Measurements from ENCODE around the gene MIDN. TPM values are rescaled to one million over a fixed set of nuclear protein-coding genes. Genes with fewer than 3 reads are reported as not detected.
A peak's percentile ranks its signal among the peaks of the same experiment; 100 is the strongest.

MIDN gene
- total RNA-seq, 2 experiments from 2014 or later, result 75.2 to 80.7 TPM

DNA sequence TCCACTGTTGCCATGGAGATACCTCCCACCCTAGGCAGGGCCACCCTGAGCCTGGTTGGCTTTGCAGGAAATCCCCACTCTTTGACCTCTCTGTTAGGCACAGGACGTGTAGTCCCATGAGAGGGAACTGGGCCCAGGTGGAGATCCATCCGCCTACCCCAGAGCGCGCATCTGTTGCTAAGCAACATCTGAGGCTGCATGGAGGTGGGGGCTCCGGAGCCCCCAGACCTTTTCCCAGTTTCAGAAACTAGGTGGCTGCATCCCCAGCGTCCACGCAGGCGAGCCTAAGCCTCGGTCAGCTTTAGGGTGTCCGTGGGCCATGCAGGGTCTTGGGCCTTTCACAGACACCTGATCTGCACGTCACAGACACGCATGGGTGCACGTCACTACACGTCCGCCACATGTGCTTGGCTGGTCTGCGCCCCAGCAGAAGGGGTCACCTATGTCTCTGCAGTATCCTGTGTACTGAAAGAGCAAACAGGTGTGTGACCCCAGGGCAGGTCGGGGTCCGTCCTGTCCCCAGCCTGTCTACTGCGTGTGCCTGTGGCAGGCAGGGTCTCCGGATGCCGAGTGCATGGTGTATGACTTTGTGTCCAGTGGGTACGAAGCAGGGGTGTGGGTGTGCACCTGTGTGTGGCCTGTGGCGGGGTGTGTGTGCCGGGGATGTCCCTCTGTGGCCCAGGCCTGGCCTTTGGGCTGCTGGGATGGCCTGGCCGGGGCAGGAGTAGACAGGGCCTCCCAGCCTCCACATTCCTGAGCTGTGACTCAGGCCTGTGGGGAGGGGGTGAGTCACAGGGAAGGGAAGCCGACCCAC is 16.6 kb downstream of the MIDN start:
- H3K4me1 Mint-ChIP-seq, result peaks cover 28% of the 10 kb centered on the region
- H3K9me3 Mint-ChIP-seq, result no peaks in the 10 kb centered on the region
- POLR2A ChIA-PET, result interaction anchor here (1.7 to 6.8 kb wide), 5 partner anchors 10 to 21 kb away, joined by 4 to 385 read pairs (median 10); partner anchors contain the start of genes ATP5F1D and MIDN
- H3K36me3 Mint-ChIP-seq, result peaks cover 7% of the 10 kb centered on the region
- DNase-seq, result no peak
- no peak for ATAC-seq (ENCODE audit: low read depth)
- H3K27ac Mint-ChIP-seq, result peak overlapping the region; percentile 81
- H3K27me3 Mint-ChIP-seq, result no peaks in the 10 kb centered on the region
- peak overlapping the region; percentile 71 for H3K4me3 Mint-ChIP-seq

DNA sequence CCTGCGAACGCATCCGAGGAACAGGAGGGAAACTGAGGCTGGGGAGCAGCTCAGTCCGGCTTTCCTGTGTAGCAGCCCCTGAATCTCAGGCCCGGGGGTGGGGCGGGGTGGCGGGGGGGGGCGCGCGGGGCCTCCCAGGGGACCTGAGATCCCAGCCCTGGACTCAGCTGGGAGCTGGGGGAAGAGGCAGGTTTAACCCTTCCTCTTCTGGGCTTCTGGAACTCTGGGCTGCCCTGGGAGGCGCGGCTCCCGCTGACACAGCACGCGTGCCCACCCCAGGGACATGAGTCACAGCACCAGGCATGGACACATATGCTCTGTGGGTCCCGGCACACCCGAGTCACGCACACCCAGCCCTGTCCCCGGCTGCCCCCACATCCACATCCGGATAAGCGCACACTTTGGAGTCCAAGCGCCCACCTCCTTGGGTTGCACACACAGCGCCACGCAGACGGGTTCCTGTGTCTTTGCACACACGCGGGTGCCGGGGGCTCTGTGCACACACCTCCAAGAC is 17.3 kb downstream of the MIDN start:
- peak overlapping the region; percentile 81 for H3K27ac Mint-ChIP-seq
- H3K4me3 Mint-ChIP-seq, result peak overlapping the region; percentile 71
- peaks cover 33% of the 10 kb centered on the region for H3K4me1 Mint-ChIP-seq
- DNase-seq, result peak; percentile 71
- POLR2A ChIA-PET, result interaction anchor here (0.9 to 6.8 kb wide), 10 partner anchors 10 to 191 kb away, joined by 3 to 385 read pairs (median 7); partner anchors contain the start of genes ATP5F1D, FAM174C, GPX4 and MIDN
- H3K36me3 Mint-ChIP-seq, result peaks cover 13% of the 10 kb centered on the region
- no peaks in the 10 kb centered on the region for H3K27me3 Mint-ChIP-seq
- H3K9me3 Mint-ChIP-seq, result no peaks in the 10 kb centered on the region
- peak; percentile 9 for ATAC-seq (ENCODE audit: low read depth)

DNA sequence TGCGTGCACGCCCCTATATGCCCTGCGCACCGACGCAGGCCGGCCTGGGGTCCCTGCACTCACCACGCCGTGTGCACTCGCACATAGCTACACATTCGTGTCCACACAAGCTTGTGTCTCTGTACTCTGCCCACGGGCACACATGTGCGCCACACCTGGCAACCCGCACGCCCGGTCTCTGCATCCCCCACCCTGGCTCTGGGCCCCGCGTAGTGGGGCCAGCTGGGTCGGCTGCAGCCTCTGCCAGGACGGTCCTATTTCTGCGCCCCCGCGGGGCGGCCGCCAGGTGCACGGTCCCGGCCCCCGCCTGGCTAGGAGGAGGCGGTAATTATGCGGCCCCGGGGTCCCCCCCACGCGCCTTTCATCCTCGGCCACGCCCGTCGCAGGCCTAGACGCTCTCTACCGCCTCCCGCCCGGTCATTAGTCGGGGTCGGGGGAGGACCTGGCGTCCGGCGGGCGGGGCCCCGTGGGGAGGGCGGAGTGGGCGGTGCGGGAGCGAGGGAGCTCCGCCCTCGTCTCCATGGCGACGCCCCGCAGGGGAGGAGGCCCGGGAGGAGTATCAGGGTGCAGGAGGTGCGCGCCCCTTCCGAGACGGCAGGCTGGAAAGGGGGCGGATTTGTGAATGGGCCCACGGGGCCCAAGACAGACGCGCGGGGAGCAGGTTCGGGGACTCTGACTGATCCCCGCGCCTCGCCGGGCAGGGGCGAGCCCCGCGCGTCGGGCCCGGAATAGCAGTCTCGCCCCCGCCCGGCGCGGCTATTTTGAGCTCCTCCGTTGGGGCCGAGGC is 17.9 kb downstream of the MIDN start:
- POLR2A ChIA-PET, result interaction anchor here (0.9 to 6.8 kb wide), 10 partner anchors 9 to 192 kb away, joined by 3 to 385 read pairs (median 8); partner anchors contain the start of genes ATP5F1D, FAM174C, GPX4 and MIDN
- peaks cover 39% of the 10 kb centered on the region for H3K4me1 Mint-ChIP-seq
- peak overlapping the region; percentile 69 for H3K4me3 Mint-ChIP-seq
- DNase-seq (peak; percentile 98), ATAC-seq (ENCODE audit: low read depth) (peak; percentile 25)
- H3K27ac Mint-ChIP-seq, result peak overlapping the region; percentile 78
- H3K36me3 Mint-ChIP-seq, result peaks cover 18% of the 10 kb centered on the region
- no peaks in the 10 kb centered on the region for H3K9me3 Mint-ChIP-seq
- no peaks in the 10 kb centered on the region for H3K27me3 Mint-ChIP-seq

DNA sequence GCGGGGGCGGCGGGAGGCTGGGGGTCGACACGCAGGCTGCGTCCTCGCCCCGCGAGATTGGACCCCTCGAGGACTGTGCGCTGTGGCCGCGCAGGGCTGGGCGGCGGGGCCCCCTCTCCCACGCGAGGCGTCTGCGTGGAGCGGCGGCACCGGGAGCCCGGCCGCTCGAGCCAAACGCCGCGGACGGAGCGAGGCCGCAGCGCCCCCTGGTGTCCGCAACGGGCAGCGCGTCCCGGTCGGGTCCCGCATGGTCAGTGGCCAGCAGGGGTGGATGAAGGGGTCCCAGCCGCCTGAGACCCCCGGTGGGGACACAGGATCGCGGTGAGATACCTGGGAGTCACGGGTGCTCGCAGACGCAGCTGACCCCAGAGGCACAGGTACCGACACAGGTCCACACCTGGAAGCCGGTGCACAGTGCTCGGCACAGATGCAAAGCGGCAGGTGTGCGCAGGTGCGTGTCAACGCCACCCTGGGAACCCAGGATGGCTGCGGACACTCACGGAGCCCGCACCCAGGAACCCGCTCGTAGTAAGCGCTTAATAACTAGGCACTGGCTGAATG is 18.6 kb downstream of the MIDN start:
- Mint-ChIP-seq H3K27me3 (no peaks in the 10 kb centered on the region), H3K27ac (peak overlapping the region; percentile 56), H3K4me1 (peaks cover 39% of the 10 kb centered on the region), H3K4me3 (peak overlapping the region; percentile 69), H3K36me3 (peaks cover 22% of the 10 kb centered on the region), H3K9me3 (no peaks in the 10 kb centered on the region)
- ATAC-seq (ENCODE audit: low read depth) (peak; percentile 5), DNase-seq (peak; percentile 91)
- POLR2A ChIA-PET, result interaction anchor here (1.2 to 6.8 kb wide), 7 partner anchors 9 to 163 kb away, joined by 4 to 385 read pairs (median 11); partner anchors contain the start of genes ATP5F1D, FAM174C, GPX4 and MIDN

DNA sequence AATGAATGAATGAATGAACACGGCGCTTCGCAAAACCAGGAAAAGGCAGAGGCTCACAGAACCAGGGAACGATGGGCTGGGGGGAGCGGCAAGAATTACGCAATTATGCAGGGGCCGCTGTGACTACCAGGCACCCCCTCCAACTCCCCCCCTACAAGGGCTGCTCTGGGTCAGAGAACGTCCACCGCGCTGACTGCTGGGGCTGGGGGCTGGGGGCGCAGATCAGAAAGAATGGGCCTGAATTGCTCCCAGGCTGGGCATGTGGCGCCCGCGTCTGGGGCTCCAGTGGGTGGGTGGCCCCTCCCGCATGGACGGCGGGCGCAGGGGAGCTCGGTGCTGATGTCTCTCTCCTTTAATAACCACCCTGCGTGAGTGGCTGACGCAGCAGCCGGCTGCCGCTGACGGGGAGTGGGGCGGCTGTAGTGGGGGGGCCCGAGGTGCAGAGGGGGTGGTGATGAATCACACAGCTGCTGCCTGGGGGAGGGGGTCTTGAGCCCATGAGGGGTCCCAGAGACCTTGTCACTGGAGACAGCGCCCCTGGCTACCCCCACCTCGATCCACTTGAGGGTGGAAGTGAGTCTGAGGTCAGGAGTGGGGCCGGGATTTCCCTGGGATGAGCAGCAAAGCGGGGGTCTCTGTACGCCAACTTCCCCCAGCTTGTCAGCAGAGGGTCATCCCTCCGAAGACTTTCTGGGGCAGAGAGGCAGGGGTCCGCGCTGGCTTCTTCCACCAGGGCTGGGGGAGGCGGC is 19.3 kb downstream of the MIDN start:
- H3K4me1 Mint-ChIP-seq, result peaks cover 43% of the 10 kb centered on the region
- DNase-seq (peak; percentile 43), ATAC-seq (ENCODE audit: low read depth) (no peak)
- no peaks in the 10 kb centered on the region for H3K27me3 Mint-ChIP-seq
- H3K9me3 Mint-ChIP-seq, result no peaks in the 10 kb centered on the region
- H3K4me3 Mint-ChIP-seq, result peak overlapping the region; percentile 45
- peak overlapping the region; percentile 56 for H3K27ac Mint-ChIP-seq
- H3K36me3 Mint-ChIP-seq, result peaks cover 26% of the 10 kb centered on the region
- POLR2A ChIA-PET, result interaction anchor here (2.2 to 6.8 kb wide), 4 partner anchors 8 to 24 kb away, joined by 8 to 385 read pairs (median 31); partner anchors contain the start of genes ATP5F1D and FAM174C

DNA sequence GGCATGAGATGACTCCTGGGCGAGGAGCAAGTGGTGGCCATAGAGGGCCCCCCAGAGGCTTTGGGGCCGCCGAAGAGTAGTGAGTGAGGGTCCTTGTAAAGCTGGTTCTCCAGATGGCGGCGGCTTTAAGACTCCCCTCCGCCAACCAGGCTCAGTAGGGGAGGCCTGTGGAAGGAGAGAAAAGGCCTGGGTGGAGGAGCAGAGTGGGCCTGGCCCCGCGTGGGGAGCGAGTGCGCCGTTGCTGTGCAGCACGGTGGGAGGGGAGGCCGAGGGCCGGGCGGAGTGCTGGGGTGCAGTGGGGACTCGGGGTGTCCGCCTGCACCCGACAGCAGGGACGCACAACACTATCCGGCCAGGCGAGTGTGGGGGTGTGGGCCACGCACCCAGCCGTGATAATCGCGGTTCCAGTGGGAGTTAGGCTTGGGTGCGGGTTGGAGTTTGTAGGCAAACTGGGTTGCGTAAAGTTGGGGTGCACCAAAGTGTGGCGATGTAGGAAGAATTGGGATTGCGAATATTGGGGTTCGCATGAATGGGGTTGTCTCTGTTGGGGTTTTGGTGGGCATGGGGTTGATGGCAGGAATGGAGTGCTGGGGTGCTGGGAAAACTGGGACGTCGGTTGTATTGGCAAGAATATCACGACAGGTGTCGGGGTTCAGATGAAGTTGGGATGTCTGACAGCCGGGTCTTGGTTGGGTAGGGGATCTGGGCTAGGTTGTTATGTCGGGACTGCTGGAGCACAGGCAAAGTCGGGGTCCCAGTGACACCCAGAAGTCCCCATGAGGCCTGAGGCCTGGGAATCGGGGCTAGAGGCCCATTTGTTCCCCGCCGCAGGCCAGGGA is 20.1 kb downstream of the MIDN start:
- ATAC-seq (ENCODE audit: low read depth) (no peak), DNase-seq (peak; percentile 43)
- H3K9me3 Mint-ChIP-seq, result no peaks in the 10 kb centered on the region
- POLR2A ChIA-PET, result interaction anchor here (0.5 to 6.8 kb wide), 49 partner anchors 9 to 1911 kb away, joined by 3 to 385 read pairs (median 5); partner anchors contain the start of genes ABCA7, ARHGAP45, ATP5F1D and CNN2
- no peaks in the 10 kb centered on the region for H3K27me3 Mint-ChIP-seq
- peaks cover 46% of the 10 kb centered on the region for H3K4me1 Mint-ChIP-seq
- H3K36me3 Mint-ChIP-seq, result peaks cover 30% of the 10 kb centered on the region
- peak overlapping the region; percentile 87 for H3K27ac Mint-ChIP-seq
- peak overlapping the region; percentile 76 for H3K4me3 Mint-ChIP-seq

DNA sequence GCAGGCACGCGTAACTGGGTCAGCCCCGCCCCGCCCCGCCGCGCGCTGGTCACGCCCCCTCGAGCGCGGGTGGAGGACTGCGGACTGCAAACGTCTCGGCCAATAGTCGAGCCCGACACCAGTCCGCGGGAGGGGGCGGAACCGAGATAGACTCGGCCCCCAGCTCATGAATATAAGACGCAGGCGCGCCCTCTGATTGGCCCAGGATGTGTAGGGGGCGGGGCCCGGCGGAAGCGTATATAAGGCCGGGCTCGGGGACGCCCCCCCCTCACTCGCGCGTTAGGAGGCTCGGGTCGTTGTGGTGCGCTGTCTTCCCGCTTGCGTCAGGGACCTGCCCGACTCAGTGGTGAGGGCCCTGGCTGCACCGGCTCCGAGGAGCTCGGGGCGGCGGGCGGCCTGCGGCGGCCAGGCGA is 20.7 kb downstream of the MIDN start, which contains the start of gene CIRBP:
CIRBP (plus strand) TSS at position 268 of the 413 bp plus-strand sequence. CDS start 1,602 bp downstream, outside the sequence.
- Mint-ChIP-seq H3K27me3 (no peaks in the 10 kb centered on the region), H3K27ac (peak within 1 kb of the TSS; percentile 88), H3K4me3 (peak within 1 kb of the TSS; percentile 94), H3K4me1 (peaks cover 51% of the 10 kb centered on the region), H3K36me3 (peaks cover 36% of the 10 kb centered on the region), H3K9me3 (no peaks in the 10 kb centered on the region)
- POLR2A ChIA-PET, result interaction anchor here (0.5 to 6.8 kb wide), 52 partner anchors 8 to 1911 kb away, joined by 3 to 385 read pairs (median 4); partner anchors contain the start of genes ABCA7, ARHGAP45, ATP5F1D and CNN2
- peak; percentile 77 for ATAC-seq (ENCODE audit: low read depth)
- peak; percentile 99 for DNase-seq

DNA sequence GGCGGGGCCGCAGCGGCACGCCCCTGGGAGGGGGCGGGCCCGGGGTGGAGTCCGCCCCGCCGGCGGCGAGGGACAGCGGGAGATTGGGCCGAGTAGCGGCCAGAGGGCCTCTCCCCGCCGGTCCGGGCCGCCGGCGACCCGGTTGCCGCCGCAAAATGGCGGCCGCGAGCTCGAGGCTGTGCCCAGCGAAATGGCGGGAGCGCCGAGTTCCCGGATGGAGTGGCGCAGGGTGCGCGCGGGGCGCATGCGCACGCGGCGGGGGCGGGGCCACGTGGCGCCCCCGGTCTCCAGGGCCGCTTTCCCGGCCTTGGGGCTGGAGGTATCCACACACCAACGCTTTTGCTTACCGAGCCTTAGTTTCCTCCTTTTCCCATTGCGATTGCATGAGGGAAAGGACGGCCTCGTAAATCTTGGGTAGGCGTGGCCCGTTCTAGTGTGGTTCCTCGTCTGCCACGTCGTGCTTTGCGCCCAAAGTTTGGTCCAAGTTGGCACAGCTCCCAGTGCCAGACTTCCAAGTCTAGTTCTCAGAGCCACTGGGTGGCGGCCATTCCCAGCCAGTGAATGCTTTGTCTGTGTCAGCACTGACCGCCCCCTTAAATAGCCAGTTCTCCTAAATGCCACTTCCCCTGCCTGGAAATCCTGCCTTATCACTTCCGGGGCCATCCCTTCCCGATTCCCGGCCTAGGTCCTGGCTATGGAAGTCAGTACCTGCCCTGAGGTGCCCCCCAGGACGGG is 21.3 kb downstream of the MIDN start:
- POLR2A ChIA-PET, result interaction anchor here (0.6 to 6.8 kb wide), 40 partner anchors 8 to 1346 kb away, joined by 3 to 385 read pairs (median 5); partner anchors contain the start of genes ABCA7, ARHGAP45, ATP5F1D and CNN2
- H3K4me3 Mint-ChIP-seq, result peak overlapping the region; percentile 94
- ATAC-seq (ENCODE audit: low read depth) (peak; percentile 33), DNase-seq (peak; percentile 95)
- H3K4me1 Mint-ChIP-seq, result peaks cover 51% of the 10 kb centered on the region
- H3K9me3 Mint-ChIP-seq, result no peaks in the 10 kb centered on the region
- peak overlapping the region; percentile 88 for H3K27ac Mint-ChIP-seq
- peaks cover 36% of the 10 kb centered on the region for H3K36me3 Mint-ChIP-seq
- H3K27me3 Mint-ChIP-seq, result no peaks in the 10 kb centered on the region

DNA sequence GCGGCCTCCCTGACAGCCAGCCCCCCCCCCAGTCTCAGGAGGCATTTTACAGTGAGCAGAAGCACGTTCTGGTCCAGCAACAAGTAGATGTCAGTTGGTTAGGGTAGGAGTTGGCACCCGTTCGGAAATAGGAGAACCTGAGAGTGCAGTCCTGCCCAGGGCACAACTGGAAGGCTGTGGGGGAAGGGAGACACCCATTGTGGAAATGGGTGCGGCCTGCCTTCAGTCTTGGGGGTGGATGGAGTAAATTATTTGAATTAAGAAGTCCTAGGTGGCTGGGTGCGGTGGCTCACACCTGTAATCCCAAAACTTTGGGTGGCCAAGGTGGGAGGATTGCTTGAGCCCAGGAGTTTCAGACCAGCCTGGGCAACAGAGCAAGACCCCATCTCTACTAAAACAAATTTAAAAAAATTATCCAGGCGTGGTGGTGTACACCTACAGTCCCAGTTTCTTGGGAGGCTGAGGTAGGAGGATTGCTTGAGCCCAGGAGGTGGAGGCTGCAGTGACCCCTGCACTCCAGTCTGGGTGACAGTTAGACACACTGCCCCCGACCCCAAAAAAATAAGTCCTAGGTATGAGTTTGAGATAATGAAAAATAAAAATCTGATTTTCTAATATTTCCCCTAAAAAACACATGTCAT is 21.9 kb downstream of the MIDN start:
- Mint-ChIP-seq H3K4me1 (peaks cover 47% of the 10 kb centered on the region), H3K4me3 (peak overlapping the region; percentile 94), H3K27ac (peak overlapping the region; percentile 88), H3K27me3 (no peaks in the 10 kb centered on the region), H3K9me3 (no peaks in the 10 kb centered on the region), H3K36me3 (peaks cover 36% of the 10 kb centered on the region)
- POLR2A ChIA-PET, result interaction anchor here (1.3 to 6.8 kb wide), 6 partner anchors 16 to 336 kb away, joined by 5 to 385 read pairs (median 10); partner anchors contain the start of genes ABCA7 and ATP5F1D
- ATAC-seq (ENCODE audit: low read depth), result no peak
- no peak for DNase-seq

DNA sequence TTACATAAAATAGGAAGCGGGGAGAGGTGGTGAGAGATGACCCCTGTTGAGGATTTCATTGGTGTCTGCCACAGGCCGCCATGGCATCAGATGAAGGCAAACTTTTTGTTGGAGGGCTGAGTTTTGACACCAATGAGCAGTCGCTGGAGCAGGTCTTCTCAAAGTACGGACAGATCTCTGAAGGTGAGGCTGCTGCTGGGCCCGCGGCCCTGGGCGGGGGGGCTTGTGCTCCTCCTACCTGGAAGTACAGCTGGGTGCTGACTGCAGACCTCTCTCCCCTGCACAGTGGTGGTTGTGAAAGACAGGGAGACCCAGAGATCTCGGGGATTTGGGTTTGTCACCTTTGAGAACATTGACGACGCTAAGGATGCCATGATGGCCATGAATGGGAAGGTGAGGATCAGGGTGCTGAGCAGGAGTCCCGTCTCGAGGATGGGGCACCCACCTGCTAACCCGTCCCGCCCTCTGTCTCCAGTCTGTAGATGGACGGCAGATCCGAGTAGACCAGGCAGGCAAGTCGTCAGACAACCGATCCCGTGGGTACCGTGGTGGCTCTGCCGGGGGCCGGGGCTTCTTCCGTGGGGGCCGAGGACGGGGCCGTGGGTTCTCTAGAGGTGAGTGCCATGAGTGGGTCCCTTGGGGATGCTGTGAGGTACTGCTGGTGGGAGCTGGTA is 22.6 kb downstream of the MIDN start:
- ATAC-seq (ENCODE audit: low read depth) (no peak), DNase-seq (no peak)
- Mint-ChIP-seq H3K36me3 (peaks cover 36% of the 10 kb centered on the region), H3K4me3 (peak overlapping the region; percentile 94), H3K27ac (peak overlapping the region; percentile 88), H3K4me1 (peaks cover 45% of the 10 kb centered on the region), H3K9me3 (no peaks in the 10 kb centered on the region), H3K27me3 (no peaks in the 10 kb centered on the region)
- POLR2A ChIA-PET, result interaction anchor here (1.6 to 1.9 kb wide), 2 partner anchors 9 to 27 kb away, joined by 5 to 7 read pairs; no protein-coding TSS in a partner anchor
